Colonic mucosa (tissue), 4 donors: Measurements from ENCODE around the gene CD7. TPM values are rescaled to one million over a fixed set of nuclear protein-coding genes. Genes with fewer than 3 reads are reported as not detected.
A peak's percentile ranks its signal among the peaks of the same experiment; 100 is the strongest.

Experiments used
- DNase-seq: peaks from one replicate; pipeline ENCODE4 v3.0.0-alpha.2; 2020
- H3K27ac ChIP-seq: fragments of 200-600 bp; one replicate; pipeline ENCODE4 v1.8.0; 2021
- H3K27me3 ChIP-seq: fragments of 200-600 bp; one replicate; pipeline ENCODE4 v1.8.0; 2021
- H3K36me3 ChIP-seq: fragments of 200-600 bp; one replicate; pipeline ENCODE4 v1.8.0; 2021
- H3K4me1 ChIP-seq: fragments of 200-600 bp; one replicate; pipeline ENCODE4 v1.8.0; 2021; ENCODE audit warnings: mild to moderate bottlenecking
- H3K4me3 ChIP-seq: fragments of 200-600 bp; one replicate; pipeline ENCODE4 v1.8.0; 2021
- H3K9ac ChIP-seq, 2 donors: one replicate each; pipeline ENCODE4 v1.7.0; 2013; ENCODE audit warnings: control low read depth in 2 of 2, low read depth in 2 of 2, low read length in 2 of 2
- H3K9me3 ChIP-seq: fragments of 200-600 bp; one replicate; pipeline ENCODE4 v1.8.0; 2021
- CTCF ChIP-seq: fragments of 200-600 bp; IDR thresholded peaks from one replicate; pipeline ENCODE4 v1.8.0; 2022; ENCODE audit warnings: antibody characterized with exemption, mild to moderate bottlenecking
- intact Hi-C: fragments of 100-400 bp; cut with DNase I; formaldehyde crosslinking; loops from one replicate; pipeline ENCODE4 v1.14.1; 2022
- total RNA-seq, 2 donors: library from RNA; stranded (reverse); fragmentation: NEBNext Ultra II Directional in 1 of 2; extraction: Animal tissue kit (Norgen Biotek cat#: 25700) in 1 of 2; gene quantifications; one replicate each; pipeline ENCODE4 v1.2.1, GENCODE V29; 2021
- donor health status: healthy.
- donor health status: DM: no; HTN: no; CAD: no.
- donor health status: DM: no; HTN: no; CAD: no.

CD7 gene
- total RNA-seq, 2 donors from 2014 or later = 4.2 to 5.0 TPM

DNA sequence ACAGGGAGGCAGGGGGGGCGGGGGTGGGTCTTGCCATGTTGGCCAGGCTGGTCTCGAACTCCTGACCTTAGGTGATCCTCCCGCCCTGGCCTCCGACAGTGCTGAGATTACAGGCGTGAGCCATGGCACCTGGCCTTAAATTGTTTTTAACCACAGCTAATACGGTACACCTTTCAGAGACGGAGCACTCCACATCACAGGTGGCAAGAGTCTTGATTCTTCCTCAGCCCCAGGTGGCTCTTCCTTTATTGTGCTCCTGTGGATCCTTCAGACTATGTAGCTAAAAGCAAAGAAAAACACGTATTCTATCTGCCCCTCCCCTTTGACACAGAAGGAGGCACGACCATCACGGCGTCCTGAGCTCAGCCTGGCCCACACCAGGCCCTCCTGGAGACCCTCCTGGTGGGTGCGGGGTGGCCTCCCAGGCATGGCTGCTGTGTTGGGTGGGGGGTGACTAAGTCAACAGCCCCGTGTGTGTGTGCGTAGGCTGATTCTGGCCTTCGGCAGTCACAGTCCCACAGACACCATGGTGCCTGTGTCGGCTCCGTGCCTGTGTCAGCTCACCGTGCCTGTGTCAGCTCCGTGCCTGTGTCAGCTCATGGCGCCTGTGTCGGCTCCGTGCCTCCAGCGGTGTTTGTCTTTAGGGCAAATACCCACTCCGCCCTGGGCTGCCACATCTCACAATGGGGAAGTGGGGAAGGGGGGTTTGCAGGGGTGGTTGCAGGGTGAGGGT lies 26.9 kb upstream of the CD7 start:
- no peak for TF ChIP-seq CTCF
- Histone ChIP-seq H3K9ac (no peak overlapping the region), H3K9me3 (no peaks in the 10 kb centered on the region), H3K27ac (no peak overlapping the region), H3K4me3 (no peak overlapping the region), H3K4me1 (no peaks in the 10 kb centered on the region), H3K27me3 (no peaks in the 10 kb centered on the region), H3K36me3 (no peaks in the 10 kb centered on the region)
- no peak for DNase-seq
- intact Hi-C loops = no loop called here

GRCh38 chr17:82343560-82343959 lies 26.2 kb upstream of the CD7 start:
- Histone ChIP-seq H3K9me3 (no peaks in the 10 kb centered on the region), H3K9ac (no peak overlapping the region), H3K27ac (no peak overlapping the region), H3K4me3 (no peak overlapping the region), H3K36me3 (no peaks in the 10 kb centered on the region), H3K4me1 (no peaks in the 10 kb centered on the region), H3K27me3 (no peaks in the 10 kb centered on the region)
- no peak for TF ChIP-seq CTCF
- intact Hi-C loops = no loop called here
- DNase-seq = no peak

DNA sequence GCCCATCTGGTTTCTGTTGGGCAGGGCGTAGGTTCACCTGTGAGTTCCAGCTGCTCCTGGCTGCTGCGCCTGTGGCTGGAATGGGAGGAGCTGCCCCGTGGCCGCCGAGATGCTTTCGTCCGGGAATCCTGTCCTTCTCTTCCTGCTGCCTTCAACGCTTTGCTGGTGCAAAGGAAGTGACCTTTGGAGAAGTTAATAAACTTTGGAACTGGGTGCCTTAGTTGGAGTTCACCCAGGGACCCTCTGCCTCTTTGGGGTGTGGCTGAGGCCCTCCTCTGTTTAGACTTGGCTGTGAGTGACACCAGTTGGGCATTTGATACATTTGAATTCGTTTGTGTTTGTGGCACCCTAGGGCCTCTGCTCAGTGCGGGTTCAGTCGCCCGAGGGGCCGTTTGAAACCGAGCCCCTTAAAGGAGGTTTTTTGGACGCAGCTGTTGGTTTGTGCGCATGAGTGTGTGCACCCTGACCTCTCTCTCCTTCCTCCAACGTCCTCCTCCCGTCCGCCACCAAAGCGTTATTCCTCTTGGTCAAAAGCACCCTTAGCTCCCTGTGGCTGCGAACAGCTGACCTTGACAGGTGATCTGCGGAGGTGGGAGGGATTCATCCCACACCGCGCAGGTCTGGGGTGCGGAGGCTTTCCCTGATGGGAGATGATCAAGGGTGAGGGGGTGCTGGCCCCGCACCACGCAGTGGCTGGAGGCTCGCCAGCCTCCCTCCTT lies 25.1 kb upstream of the CD7 start:
- no peak for DNase-seq
- Histone ChIP-seq H3K4me3 (no peak overlapping the region), H3K9me3 (no peaks in the 10 kb centered on the region), H3K27ac (no peak overlapping the region), H3K27me3 (no peaks in the 10 kb centered on the region), H3K4me1 (no peaks in the 10 kb centered on the region), H3K36me3 (no peaks in the 10 kb centered on the region), H3K9ac (no peak overlapping the region)
- no peak for TF ChIP-seq CTCF
- intact Hi-C loops = no loop called here

GRCh38 chr17:82339634-82340580 lies 22.5 kb upstream of the CD7 start:
- Histone ChIP-seq H3K9me3 (no peaks in the 10 kb centered on the region), H3K9ac (peak overlapping the region; percentile 58 to 81), H3K27ac (peak overlapping the region; percentile 20), H3K4me1 (no peaks in the 10 kb centered on the region), H3K4me3 (peak overlapping the region; percentile 29), H3K36me3 (no peaks in the 10 kb centered on the region), H3K27me3 (no peaks in the 10 kb centered on the region)
- no peak for TF ChIP-seq CTCF
- DNase-seq = no peak
- intact Hi-C loops = no loop called here
